GM21515 (cell line): ENCODE data around the gene DLG5.

ENCODE experiments used
- ATAC-seq: cut with Tn5 transposase; IDR thresholded peaks from one replicate; pipeline ENCODE4 v1.9.1; 2021; ENCODE audit not compliant: unreplicated experiment

Gene DLG5

GRCh38 chr10:77915319-77916105 is 11.0 kb downstream of the DLG5 start:
- no peak for ATAC-seq

- no peak for ATAC-seq
Measured at GRCh38 chr10:77913090-77913489, 13.5 kb downstream of the DLG5 start.

GRCh38 chr10:77912576-77912975 is 14.0 kb downstream of the DLG5 start:
- no peak for ATAC-seq

- no peak for ATAC-seq
Measured at GRCh38 chr10:77911535-77912123, 14.9 kb downstream of the DLG5 start.

GRCh38 chr10:77910524-77911145 is 15.9 kb downstream of the DLG5 start:
- no peak for ATAC-seq

- no peak for ATAC-seq
Measured at GRCh38 chr10:77909749-77910375, 16.7 kb downstream of the DLG5 start.

GRCh38 chr10:77909021-77909748 is 17.4 kb downstream of the DLG5 start:
- ATAC-seq = no peak

- no peak for ATAC-seq
Measured at GRCh38 chr10:77907900-77908717, 18.4 kb downstream of the DLG5 start.

- ATAC-seq = no peak
Measured at GRCh38 chr10:77907462-77907861, 19.1 kb downstream of the DLG5 start.

GRCh38 chr10:77906951-77907421 is 19.6 kb downstream of the DLG5 start:
- no peak for ATAC-seq

GRCh38 chr10:77905781-77906180 is 20.8 kb downstream of the DLG5 start:
- no peak for ATAC-seq

GRCh38 chr10:77905086-77905748 is 21.3 kb downstream of the DLG5 start:
- no peak for ATAC-seq

GRCh38 chr10:77904100-77904840 is 22.3 kb downstream of the DLG5 start:
- ATAC-seq = no peak

GRCh38 chr10:77902159-77902558 is 24.4 kb downstream of the DLG5 start:
- ATAC-seq = no peak

GRCh38 chr10:77901743-77902142 is 24.8 kb downstream of the DLG5 start:
- no peak for ATAC-seq

- ATAC-seq = no peak
Measured at GRCh38 chr10:77899690-77900089, 26.9 kb downstream of the DLG5 start.

- ATAC-seq = no peak
Measured at GRCh38 chr10:77899080-77899477, 27.5 kb downstream of the DLG5 start.

- ATAC-seq = no peak
Measured at GRCh38 chr10:77898323-77899079, 28.1 kb downstream of the DLG5 start.
